HepG2 (cell line): ENCODE results near the gene ALG8. TPM values are rescaled to one million over a fixed set of nuclear protein-coding genes. Genes with fewer than 3 reads are reported as not detected.

Source experiments
- ELF3 ChIP-seq: IDR thresholded peaks from 2 replicates; pipeline ENCODE4 v1.6.1; 2016; ENCODE audit warnings: missing genetic modification reagents, missing compliant biosample characterization
- GZF1 ChIP-seq: sonication (generic); formaldehyde crosslinking; IDR thresholded peaks from 2 replicates; pipeline ENCODE4 v1.5.1; 2020; ENCODE audit warnings: mild to moderate bottlenecking, missing genetic modification reagents
- HMGXB3 ChIP-seq: sonication (generic); formaldehyde crosslinking; IDR thresholded peaks from 2 replicates; pipeline ENCODE4 v1.4.0; 2020; ENCODE audit warnings: missing genetic modification reagents, borderline replicate concordance
- HNF1A ChIP-seq, 2 experiments: sonication (generic) in 1 of 2; formaldehyde crosslinking in 1 of 2; IDR thresholded peaks; 2 replicates each; pipeline versions ENCODE4 v1.4.0 to v1.6.1; 2016 to 2020; ENCODE audit warnings: borderline replicate concordance in 1 of 2, low read depth in 1 of 2, mild to moderate bottlenecking in 1 of 2, missing genetic modification reagents in 1 of 2
- HNRNPK ChIP-seq: fragments of 200-400 bp; formaldehyde crosslinking; IDR thresholded peaks from 2 replicates; pipeline ENCODE4 v1.6.1; 2018; ENCODE audit warnings: low read length, low read depth, moderate library complexity, mild to moderate bottlenecking; ENCODE audit not compliant: poor library complexity, severe bottlenecking
- PRDM4 ChIP-seq: sonication (generic); formaldehyde crosslinking; IDR thresholded peaks from 2 replicates; pipeline ENCODE4 v1.9.0; 2021; ENCODE audit warnings: missing genetic modification reagents, borderline replicate concordance
- RARG ChIP-seq: sonication (generic); formaldehyde crosslinking; IDR thresholded peaks from 2 replicates; pipeline ENCODE4 v1.4.0; 2020; ENCODE audit warnings: low read depth, mild to moderate bottlenecking, missing genetic modification reagents
- RNF219 ChIP-seq: sonication (generic); formaldehyde crosslinking; IDR thresholded peaks from 2 replicates; pipeline ENCODE4 v1.5.0; 2020; ENCODE audit warnings: mild to moderate bottlenecking, missing genetic modification reagents
- SNAPC5 ChIP-seq: sonication (generic); formaldehyde crosslinking; IDR thresholded peaks from 2 replicates; pipeline ENCODE4 v1.8.1; 2023; ENCODE audit warnings: mild to moderate bottlenecking, missing genetic modification reagents, borderline replicate concordance
- SUZ12 ChIP-seq: fragments of 150-350 bp; IDR thresholded peaks from 2 replicates; pipeline ENCODE4 v1.6.1; 2014; ENCODE audit warnings: low read depth, low read length
- TOE1 ChIP-seq: sonication (generic); formaldehyde crosslinking; IDR thresholded peaks from 2 replicates; pipeline ENCODE4 v1.4.0; 2020; ENCODE audit warnings: mild to moderate bottlenecking, missing genetic modification reagents
- ZNF101 ChIP-seq: sonication (generic); formaldehyde crosslinking; IDR thresholded peaks from 2 replicates; pipeline ENCODE4 v1.4.0; 2020; ENCODE audit warnings: mild to moderate bottlenecking, low read depth, missing genetic modification reagents, borderline replicate concordance
- polyA plus RNA-seq, 8 experiments: library from polyadenylated mRNA; depleted of rRNA in 3 of 8; stranded (reverse) in 7 of 8; unstranded in 1 of 8; fragments of >200 nt; fragmentation: Illumina TruSeq in 4 of 8; extraction: Trizol in 4 of 8; gene quantifications; 2 replicates each; pipeline versions ENCODE4 v1.2.1 to v1.2.3, GENCODE V29; 2011 to 2016; ENCODE audit warnings: low read depth in 4 of 8, missing spikeins in 1 of 8, mixed read lengths in 1 of 8; ENCODE audit not compliant: insufficient read depth in 1 of 8
- total RNA-seq, 5 experiments: library from RNA; depleted of rRNA; stranded (reverse); fragments of >200 nt; fragmentation: Illumina TruSeq; extraction: Trizol; gene quantifications; 2 replicates each; pipeline ENCODE4 v1.2.3, GENCODE V29; 2016; ENCODE audit warnings: low read depth in 1 of 5

ALG8 gene
- total and polyA plus RNA-seq, 2 of the 13 experiments (the other 11 are each of a cell fraction or from before 2014, with no cell fraction given), result 75.8 to 88.0 TPM

GRCh38 chr11:78079232-78080083, 60.0 kb downstream of the ALG8 start, which contains the start of gene NDUFC2 (continued):
- TF ChIP-seq PRDM4 (CRISPR knock-in tag) (no peak), ELF3 (peak; percentile 76; the same call in 1 of the 2 replicates), TOE1 (CRISPR knock-in tag) (no peak; the same call in 1 of the 2 replicates), RNF219 (CRISPR knock-in tag) (no peak), SNAPC5 (CRISPR knock-in tag) (no peak), HNRNPK (no peak), HNF1A (IDR thresholded peaks at IDR 0.05; ENCODE audit: low read depth) (no peak), HNF1A (CRISPR knock-in tag; IDR thresholded peaks at IDR 0.05; ENCODE audit: borderline replicate concordance) (peak; percentile 74), SUZ12 (no peak), GZF1 (CRISPR knock-in tag) (peak; percentile 53; the same call in 1 of the 2 replicates), RARG (peak; percentile 75; the same call in 1 of the 2 replicates), HMGXB3 (CRISPR knock-in tag) (peak; percentile 68; the same call in 1 of the 2 replicates), ZNF101 (CRISPR knock-in tag) (peak; percentile 87; the same call in 1 of the 2 replicates)
